ENCODE measurements around the gene GAS2. TPM values are rescaled to one million over a fixed set of nuclear protein-coding genes. Genes with fewer than 3 reads are reported as not detected.

GAS2 gene
- total RNA-seq, 2 experiments from 2014 or later = 1.8 to 4.1 TPM

DNA sequence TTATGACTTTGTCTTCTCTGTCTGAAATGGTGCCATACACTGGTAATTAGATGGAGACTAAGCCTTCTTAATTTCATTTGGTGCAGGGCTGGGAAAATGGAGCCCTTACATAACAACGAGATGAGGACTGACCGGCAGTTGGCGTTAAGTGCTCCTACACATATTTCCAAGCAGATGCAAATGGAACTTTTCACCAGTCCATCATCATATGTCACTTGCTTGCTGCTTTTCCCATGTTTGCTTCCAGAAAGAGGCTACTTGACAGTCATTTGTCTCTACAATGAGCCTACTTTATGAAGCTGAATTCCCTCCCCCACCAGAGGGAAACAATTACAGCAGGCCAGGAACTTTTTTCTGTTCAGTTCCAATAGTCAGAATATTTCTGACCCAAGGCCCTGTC is 130.6 kb downstream of the GAS2 start:
- ChIA-PET POLR2A (no interaction called here), CTCF (ENCODE audit: unreplicated experiment) (no interaction called here)
- Histone ChIP-seq H3K36me3 (ENCODE audit: insufficient read depth, low read length) (no peaks in the 10 kb centered on the region), H4K20me1 (ENCODE audit: insufficient read depth, low read length) (no peaks in the 10 kb centered on the region), H3K4me3 (ENCODE audit: low read depth, low read length, poor library complexity, severe bottlenecking) (no peak overlapping the region), H3K4me1 (ENCODE audit: insufficient read depth, low read length, poor library complexity, severe bottlenecking) (no peaks in the 10 kb centered on the region), H3K9me2 (ENCODE audit: insufficient read depth, low read length) (no peaks in the 10 kb centered on the region), H2AFZ (ENCODE audit: low read length) (no peak overlapping the region), H3K4me2 (ENCODE audit: low read length) (no peak overlapping the region), H3K79me2 (ENCODE audit: insufficient read depth, low read depth, low read length) (no peaks in the 10 kb centered on the region), H3K27ac (ENCODE audit: low read depth, low read length, poor library complexity, severe bottlenecking) (no peak overlapping the region), H3K9me3 (ENCODE audit: low read length) (no peaks in the 10 kb centered on the region)
- intact Hi-C loops (cut with micrococcal nuclease; ENCODE audit: unreplicated experiment) = no loop called here
- BruUV-seq (replicated peaks) = no TSS peak
- no peak for DNase-seq (ENCODE audit: low spot score)
- no peak for TF ChIP-seq EZH2phosphoT487 (IDR thresholded peaks at IDR 0.05; ENCODE audit: borderline replicate concordance, low read depth, low read length)
- TF ChIP-seq, protein P1, sequence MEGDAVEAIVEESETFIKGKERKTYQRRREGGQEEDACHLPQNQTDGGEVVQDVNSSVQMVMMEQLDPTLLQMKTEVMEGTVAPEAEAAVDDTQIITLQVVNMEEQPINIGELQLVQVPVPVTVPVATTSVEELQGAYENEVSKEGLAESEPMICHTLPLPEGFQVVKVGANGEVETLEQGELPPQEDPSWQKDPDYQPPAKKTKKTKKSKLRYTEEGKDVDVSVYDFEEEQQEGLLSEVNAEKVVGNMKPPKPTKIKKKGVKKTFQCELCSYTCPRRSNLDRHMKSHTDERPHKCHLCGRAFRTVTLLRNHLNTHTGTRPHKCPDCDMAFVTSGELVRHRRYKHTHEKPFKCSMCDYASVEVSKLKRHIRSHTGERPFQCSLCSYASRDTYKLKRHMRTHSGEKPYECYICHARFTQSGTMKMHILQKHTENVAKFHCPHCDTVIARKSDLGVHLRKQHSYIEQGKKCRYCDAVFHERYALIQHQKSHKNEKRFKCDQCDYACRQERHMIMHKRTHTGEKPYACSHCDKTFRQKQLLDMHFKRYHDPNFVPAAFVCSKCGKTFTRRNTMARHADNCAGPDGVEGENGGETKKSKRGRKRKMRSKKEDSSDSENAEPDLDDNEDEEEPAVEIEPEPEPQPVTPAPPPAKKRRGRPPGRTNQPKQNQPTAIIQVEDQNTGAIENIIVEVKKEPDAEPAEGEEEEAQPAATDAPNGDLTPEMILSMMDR (conservative IDR thresholded peaks at IDR 0.05; ENCODE audit: low read length) = no peak

DNA sequence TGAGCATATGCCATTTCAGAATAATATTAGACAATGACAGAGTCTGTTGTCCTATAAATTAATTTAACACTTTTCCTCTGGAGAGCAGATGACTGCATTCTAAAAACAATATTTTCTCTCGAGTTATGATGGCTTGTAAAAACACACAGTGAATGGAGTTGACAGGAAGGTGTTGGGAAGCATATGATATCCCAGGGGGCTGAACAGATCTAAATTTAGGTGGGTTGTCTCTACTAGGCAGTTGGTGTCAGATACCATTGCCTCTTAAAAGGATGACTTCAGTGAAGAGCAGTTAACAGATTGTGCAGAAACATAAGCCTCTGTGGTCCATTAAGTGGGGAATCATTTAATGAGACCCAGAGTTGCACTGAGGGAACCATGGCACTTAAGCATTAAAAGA is 132.5 kb downstream of the GAS2 start:
- no peak for DNase-seq (ENCODE audit: low spot score)
- Histone ChIP-seq H3K9me3 (ENCODE audit: low read length) (no peaks in the 10 kb centered on the region), H3K79me2 (ENCODE audit: insufficient read depth, low read depth, low read length) (no peaks in the 10 kb centered on the region), H3K36me3 (ENCODE audit: insufficient read depth, low read length) (no peaks in the 10 kb centered on the region), H4K20me1 (ENCODE audit: insufficient read depth, low read length) (no peaks in the 10 kb centered on the region), H3K4me2 (ENCODE audit: low read length) (no peak overlapping the region), H3K4me3 (ENCODE audit: low read depth, low read length, poor library complexity, severe bottlenecking) (no peak overlapping the region), H3K27ac (ENCODE audit: low read depth, low read length, poor library complexity, severe bottlenecking) (no peak overlapping the region), H3K4me1 (ENCODE audit: insufficient read depth, low read length, poor library complexity, severe bottlenecking) (no peaks in the 10 kb centered on the region), H3K9me2 (ENCODE audit: insufficient read depth, low read length) (no peaks in the 10 kb centered on the region), H2AFZ (ENCODE audit: low read length) (no peak overlapping the region)
- no TSS peak for BruUV-seq (replicated peaks)
- ChIA-PET POLR2A (interaction anchor here (1.2 kb wide), 1 partner anchor 9 kb away, joined by 4 read pairs; no protein-coding TSS in a partner anchor), CTCF (ENCODE audit: unreplicated experiment) (no interaction called here)
- intact Hi-C loops (cut with micrococcal nuclease; ENCODE audit: unreplicated experiment) = no loop called here
- TF ChIP-seq EZH2phosphoT487 (IDR thresholded peaks at IDR 0.05; ENCODE audit: borderline replicate concordance, low read depth, low read length) = no peak
- TF ChIP-seq, protein P1 (conservative IDR thresholded peaks at IDR 0.05; ENCODE audit: low read length) = no peak

DNA sequence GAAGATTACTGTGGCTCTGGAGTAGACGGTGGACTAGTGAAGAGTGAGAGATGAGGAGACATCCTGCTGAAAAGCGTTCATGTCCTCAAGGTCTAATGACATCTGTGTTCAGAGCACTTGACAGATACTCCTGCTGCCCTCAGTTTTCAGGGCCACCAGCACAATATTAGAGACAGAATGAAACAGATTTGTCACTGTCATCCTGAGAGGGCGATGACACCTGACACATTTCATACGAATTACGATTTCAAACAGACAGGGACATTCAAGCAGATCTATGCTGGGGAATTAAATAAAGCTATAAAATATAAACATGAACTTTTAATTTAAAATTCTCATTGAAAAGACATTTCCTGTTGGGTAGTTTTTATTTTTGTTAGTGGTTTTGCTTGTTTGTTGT is 134.1 kb downstream of the GAS2 start:
- Histone ChIP-seq H4K20me1 (ENCODE audit: insufficient read depth, low read length) (no peaks in the 10 kb centered on the region), H3K9me3 (ENCODE audit: low read length) (no peaks in the 10 kb centered on the region), H3K36me3 (ENCODE audit: insufficient read depth, low read length) (no peaks in the 10 kb centered on the region), H3K4me1 (ENCODE audit: insufficient read depth, low read length, poor library complexity, severe bottlenecking) (no peaks in the 10 kb centered on the region), H3K4me2 (ENCODE audit: low read length) (no peak overlapping the region), H3K79me2 (ENCODE audit: insufficient read depth, low read depth, low read length) (no peaks in the 10 kb centered on the region), H3K4me3 (ENCODE audit: low read depth, low read length, poor library complexity, severe bottlenecking) (no peak overlapping the region), H2AFZ (ENCODE audit: low read length) (no peak overlapping the region), H3K27ac (ENCODE audit: low read depth, low read length, poor library complexity, severe bottlenecking) (no peak overlapping the region), H3K9me2 (ENCODE audit: insufficient read depth, low read length) (no peaks in the 10 kb centered on the region)
- POLR2A ChIA-PET = interaction anchor here (0.5 to 1.5 kb wide), 2 partner anchors 13 to 346 kb away, joined by 3 read pairs; no protein-coding TSS in a partner anchor
- intact Hi-C loops (cut with micrococcal nuclease; ENCODE audit: unreplicated experiment) = no loop called here
- CTCF ChIA-PET (ENCODE audit: unreplicated experiment) = interaction anchor here (0.6 kb wide), 1 partner anchor 811 kb away, joined by 3 read pairs; no protein-coding TSS in a partner anchor
- TF ChIP-seq, protein P1 (conservative IDR thresholded peaks at IDR 0.05; ENCODE audit: low read length) = no peak
- no peak for TF ChIP-seq EZH2phosphoT487 (IDR thresholded peaks at IDR 0.05; ENCODE audit: borderline replicate concordance, low read depth, low read length)
- DNase-seq (ENCODE audit: low spot score) = no peak
- BruUV-seq (replicated peaks) = no TSS peak

Measured in OCI-LY7 (cell line).